Measurements from ENCODE around the gene KPNA1.

- TF ChIP-seq USF2 (IDR thresholded peaks at IDR 0.05; ENCODE audit: borderline replicate concordance, low read depth, low read length) (no peak), CTCF (IDR thresholded peaks at IDR 0.05) (no peak), RCOR1 (IDR thresholded peaks at IDR 0.05; ENCODE audit: low read length) (no peak), MAX (IDR thresholded peaks at IDR 0.05; ENCODE audit: low read depth) (no peak), RXRA (IDR thresholded peaks at IDR 0.05; ENCODE audit: borderline replicate concordance, low read depth) (no peak), JUND (IDR thresholded peaks at IDR 0.05) (no peak), NFIC (IDR thresholded peaks at IDR 0.05; ENCODE audit: borderline replicate concordance) (no peak)
These were observed 115.8 kb downstream of the KPNA1 start for GRCh38 chr3:122398920-122399319.

Data from SK-N-SH (cell line).